ENCODE measurements around the gene PRRX2.

DNA sequence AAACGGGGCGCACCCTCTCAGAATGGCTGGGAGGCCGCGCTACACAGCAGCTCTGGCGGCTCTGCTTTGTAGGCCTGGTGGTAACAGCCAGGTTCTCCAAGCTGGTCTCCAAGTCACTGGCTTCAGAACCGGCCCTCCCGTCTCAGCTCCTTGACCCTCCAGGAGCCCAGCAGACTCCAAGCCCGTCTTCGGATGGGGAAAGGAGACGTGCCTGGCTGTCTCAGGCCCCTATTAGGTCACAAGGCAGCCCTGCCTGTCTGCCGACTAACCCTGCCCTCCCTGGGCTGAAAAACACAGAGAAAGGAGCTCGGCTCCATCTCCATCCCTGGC, 25.7 kb upstream of the PRRX2 start:
- TF ChIP-seq JUN (CRISPR knock-in tag; IDR thresholded peaks at IDR 0.05), result no peak
- TF ChIP-seq, protein P1, sequence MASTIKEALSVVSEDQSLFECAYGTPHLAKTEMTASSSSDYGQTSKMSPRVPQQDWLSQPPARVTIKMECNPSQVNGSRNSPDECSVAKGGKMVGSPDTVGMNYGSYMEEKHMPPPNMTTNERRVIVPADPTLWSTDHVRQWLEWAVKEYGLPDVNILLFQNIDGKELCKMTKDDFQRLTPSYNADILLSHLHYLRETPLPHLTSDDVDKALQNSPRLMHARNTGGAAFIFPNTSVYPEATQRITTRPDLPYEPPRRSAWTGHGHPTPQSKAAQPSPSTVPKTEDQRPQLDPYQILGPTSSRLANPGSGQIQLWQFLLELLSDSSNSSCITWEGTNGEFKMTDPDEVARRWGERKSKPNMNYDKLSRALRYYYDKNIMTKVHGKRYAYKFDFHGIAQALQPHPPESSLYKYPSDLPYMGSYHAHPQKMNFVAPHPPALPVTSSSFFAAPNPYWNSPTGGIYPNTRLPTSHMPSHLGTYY (CRISPR knock-in tag; IDR thresholded peaks at IDR 0.05), result no peak
- TF ChIP-seq, protein P2, sequence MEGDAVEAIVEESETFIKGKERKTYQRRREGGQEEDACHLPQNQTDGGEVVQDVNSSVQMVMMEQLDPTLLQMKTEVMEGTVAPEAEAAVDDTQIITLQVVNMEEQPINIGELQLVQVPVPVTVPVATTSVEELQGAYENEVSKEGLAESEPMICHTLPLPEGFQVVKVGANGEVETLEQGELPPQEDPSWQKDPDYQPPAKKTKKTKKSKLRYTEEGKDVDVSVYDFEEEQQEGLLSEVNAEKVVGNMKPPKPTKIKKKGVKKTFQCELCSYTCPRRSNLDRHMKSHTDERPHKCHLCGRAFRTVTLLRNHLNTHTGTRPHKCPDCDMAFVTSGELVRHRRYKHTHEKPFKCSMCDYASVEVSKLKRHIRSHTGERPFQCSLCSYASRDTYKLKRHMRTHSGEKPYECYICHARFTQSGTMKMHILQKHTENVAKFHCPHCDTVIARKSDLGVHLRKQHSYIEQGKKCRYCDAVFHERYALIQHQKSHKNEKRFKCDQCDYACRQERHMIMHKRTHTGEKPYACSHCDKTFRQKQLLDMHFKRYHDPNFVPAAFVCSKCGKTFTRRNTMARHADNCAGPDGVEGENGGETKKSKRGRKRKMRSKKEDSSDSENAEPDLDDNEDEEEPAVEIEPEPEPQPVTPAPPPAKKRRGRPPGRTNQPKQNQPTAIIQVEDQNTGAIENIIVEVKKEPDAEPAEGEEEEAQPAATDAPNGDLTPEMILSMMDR (IDR thresholded peaks at IDR 0.05), result no peak

Measured in WTC11 (cell line).